Activated CD4-positive, alpha-beta T cell treated with anti-CD3 and anti-CD28 coated beads, Interleukin-2, amount 50 U/mL, for 4 hours (primary cell): ENCODE data around the gene LHX8.
"Not testable (repeated sequence)": the region's sequence is repeated elsewhere in the genome, so short reads cannot be mapped to it uniquely, and the experiment has no call there.

Source experiments
- DNase-seq, 2 experiments: peaks; one replicate each; pipeline ENCODE4 v3.0.0-alpha.2; 2020

The LHX8 gene

GRCh38 chr1:75133750-75134646 is at the start of gene LHX8:
LHX8 (plus strand) TSS chr1:75134388; CDS start chr1:75136615, 2,227 bp downstream.
- no peak for DNase-seq

- DNase-seq: no peak
Observed at GRCh38 chr1:75085931-75086330, 48.3 kb upstream of the LHX8 start.

- no peak for DNase-seq
Observed at GRCh38 chr1:75087278-75087677, 46.9 kb upstream of the LHX8 start.

- DNase-seq: no peak
Observed at GRCh38 chr1:75092141-75092540, 42.0 kb upstream of the LHX8 start.

- no peak for DNase-seq
Observed at GRCh38 chr1:75097654-75098053, 36.5 kb upstream of the LHX8 start.

- DNase-seq: no peak
Observed at GRCh38 chr1:75099581-75099980, 34.6 kb upstream of the LHX8 start.

GRCh38 chr1:75100481-75101092 is 33.6 kb upstream of the LHX8 start:
- DNase-seq: no peak

GRCh38 chr1:75112362-75112951 is 21.7 kb upstream of the LHX8 start:
- DNase-seq: not testable (repeated sequence)

GRCh38 chr1:75115654-75116053 is 18.5 kb upstream of the LHX8 start:
- DNase-seq: no peak

- DNase-seq: no peak
Observed at GRCh38 chr1:75123756-75124155, 10.4 kb upstream of the LHX8 start.

GRCh38 chr1:75124510-75124909 is 9.7 kb upstream of the LHX8 start:
- no peak for DNase-seq

- DNase-seq: no peak
Observed at GRCh38 chr1:75125161-75125726, 8.9 kb upstream of the LHX8 start.

- DNase-seq: no peak
Observed at GRCh38 chr1:75126611-75127101, 7.5 kb upstream of the LHX8 start.

GRCh38 chr1:75127916-75128717 is 6.1 kb upstream of the LHX8 start:
- no peak for DNase-seq

- no peak for DNase-seq
Observed at GRCh38 chr1:75129660-75129982, 4.6 kb upstream of the LHX8 start.

- DNase-seq: no peak
Observed at GRCh38 chr1:75129983-75130789, 4.0 kb upstream of the LHX8 start.

GRCh38 chr1:75130865-75131564 is 3.2 kb upstream of the LHX8 start:
- no peak for DNase-seq

- DNase-seq: no peak
Observed at GRCh38 chr1:75131565-75132241, 2.5 kb upstream of the LHX8 start.

- no peak for DNase-seq
Observed at GRCh38 chr1:75132242-75132811, 1.9 kb upstream of the LHX8 start.
